K562 (cell line): ENCODE data around the gene P4HTM. TPM values are rescaled to one million over a fixed set of nuclear protein-coding genes. Genes with fewer than 3 reads are reported as not detected.

ENCODE experiments used
- ARNT ChIP-seq, 2 experiments: fragments of 450-650 bp; IDR thresholded peaks; 2 replicates each; pipeline ENCODE4 v1.6.1; 2016; ENCODE audit warnings: mild to moderate bottlenecking in 1 of 2
- MED1 ChIP-seq: sonication (generic); formaldehyde crosslinking; IDR thresholded peaks from 2 replicates; pipeline ENCODE4 v1.8.1; 2023; ENCODE audit warnings: missing genetic modification reagents, borderline replicate concordance
- MIER1 ChIP-seq: fragments of 450-650 bp; IDR thresholded peaks from 2 replicates; pipeline ENCODE4 v1.6.1; 2016; ENCODE audit warnings: antibody characterized with exemption, mild to moderate bottlenecking, low read depth
- polyA plus RNA-seq, 8 experiments: library from polyadenylated mRNA; depleted of rRNA in 4 of 8; stranded (reverse) in 5 of 8; unstranded in 3 of 8; fragments of >200 nt; fragmentation: Nextera tagmentation in 2 of 8; fragmentation: Illumina TruSeq in 1 of 8; extraction: Ambion mirVana in 2 of 8; extraction: Trizol in 1 of 8; gene quantifications; 2 replicates each; pipeline versions ENCODE4 v1.2.1 to v1.2.3, GENCODE V29; 2011 to 2014; ENCODE audit warnings: inconsistent platforms in 1 of 8, missing spikeins in 1 of 8
- total RNA-seq, 7 experiments: library from RNA; depleted of rRNA in 6 of 7; stranded (reverse); fragments of >200 nt in 6 of 7; fragmentation: Illumina TruSeq in 2 of 7; extraction: Trizol in 2 of 7; gene quantifications; 2 replicates each; pipeline versions ENCODE4 v1.2.1 to v1.2.3, GENCODE V29; 2011 to 2021; ENCODE audit warnings: low replicate concordance in 1 of 7
- TF ChIP-seq, protein P1 (sequence below), 2 experiments: fragments of 450-650 bp; formaldehyde crosslinking in 1 of 2; IDR thresholded peaks; 2 replicates each; pipeline versions ENCODE4 v1.4.0 to v1.6.1; 2014 to 2020; ENCODE audit warnings: mild to moderate bottlenecking in 2 of 2, borderline replicate concordance in 1 of 2, low read depth in 1 of 2

P4HTM gene
- total and polyA plus RNA-seq, 9 of the 15 experiments (the other 6 are each of a cell fraction or from before 2014, with no cell fraction given): 0.09 to 0.66 (median 0.25) TPM; not detected in 2

DNA sequence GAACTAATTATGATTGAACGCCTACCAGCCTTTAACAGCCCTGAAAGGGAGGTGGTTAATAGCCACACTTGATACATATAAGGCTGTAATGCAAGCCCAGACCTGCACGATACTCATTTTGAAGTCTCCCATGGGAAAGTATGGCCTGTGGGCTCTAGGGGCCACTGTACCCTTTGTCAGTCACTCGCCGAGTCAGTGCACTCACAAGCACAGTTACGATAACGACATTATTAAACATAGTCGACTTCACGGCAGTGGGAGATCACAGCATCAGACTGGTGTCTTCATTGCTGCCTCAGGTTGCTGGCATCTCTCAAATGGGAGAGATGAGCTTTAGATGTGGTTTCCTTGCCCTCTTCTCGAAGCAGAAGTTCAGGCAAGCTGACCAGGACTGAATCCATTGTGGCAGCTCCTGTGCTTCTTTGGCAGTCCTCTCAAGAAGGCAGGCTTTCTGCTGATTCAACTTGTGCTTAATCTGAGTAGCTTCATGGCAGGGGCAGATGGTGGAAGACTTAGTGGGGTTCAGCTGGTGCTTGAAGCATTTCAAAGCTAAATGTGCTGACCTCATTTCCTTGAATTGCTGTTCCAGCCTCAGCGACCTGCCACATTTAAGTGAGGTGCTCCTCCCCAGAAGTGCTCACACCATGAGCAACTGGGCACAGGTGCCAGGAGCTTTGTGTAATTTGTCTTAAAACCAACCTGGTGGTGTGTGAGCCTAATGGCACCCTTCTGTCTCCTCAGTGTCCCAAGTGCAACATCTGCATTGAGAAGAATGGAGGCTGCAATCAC, 15.8 kb upstream of the P4HTM start (continued):
- TF ChIP-seq, protein P1, sequence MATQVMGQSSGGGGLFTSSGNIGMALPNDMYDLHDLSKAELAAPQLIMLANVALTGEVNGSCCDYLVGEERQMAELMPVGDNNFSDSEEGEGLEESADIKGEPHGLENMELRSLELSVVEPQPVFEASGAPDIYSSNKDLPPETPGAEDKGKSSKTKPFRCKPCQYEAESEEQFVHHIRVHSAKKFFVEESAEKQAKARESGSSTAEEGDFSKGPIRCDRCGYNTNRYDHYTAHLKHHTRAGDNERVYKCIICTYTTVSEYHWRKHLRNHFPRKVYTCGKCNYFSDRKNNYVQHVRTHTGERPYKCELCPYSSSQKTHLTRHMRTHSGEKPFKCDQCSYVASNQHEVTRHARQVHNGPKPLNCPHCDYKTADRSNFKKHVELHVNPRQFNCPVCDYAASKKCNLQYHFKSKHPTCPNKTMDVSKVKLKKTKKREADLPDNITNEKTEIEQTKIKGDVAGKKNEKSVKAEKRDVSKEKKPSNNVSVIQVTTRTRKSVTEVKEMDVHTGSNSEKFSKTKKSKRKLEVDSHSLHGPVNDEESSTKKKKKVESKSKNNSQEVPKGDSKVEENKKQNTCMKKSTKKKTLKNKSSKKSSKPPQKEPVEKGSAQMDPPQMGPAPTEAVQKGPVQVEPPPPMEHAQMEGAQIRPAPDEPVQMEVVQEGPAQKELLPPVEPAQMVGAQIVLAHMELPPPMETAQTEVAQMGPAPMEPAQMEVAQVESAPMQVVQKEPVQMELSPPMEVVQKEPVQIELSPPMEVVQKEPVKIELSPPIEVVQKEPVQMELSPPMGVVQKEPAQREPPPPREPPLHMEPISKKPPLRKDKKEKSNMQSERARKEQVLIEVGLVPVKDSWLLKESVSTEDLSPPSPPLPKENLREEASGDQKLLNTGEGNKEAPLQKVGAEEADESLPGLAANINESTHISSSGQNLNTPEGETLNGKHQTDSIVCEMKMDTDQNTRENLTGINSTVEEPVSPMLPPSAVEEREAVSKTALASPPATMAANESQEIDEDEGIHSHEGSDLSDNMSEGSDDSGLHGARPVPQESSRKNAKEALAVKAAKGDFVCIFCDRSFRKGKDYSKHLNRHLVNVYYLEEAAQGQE (IDR thresholded peaks at IDR 0.05; ENCODE audit: borderline replicate concordance): no peak
- TF ChIP-seq, protein P1 (CRISPR knock-in tag; IDR thresholded peaks at IDR 0.05; ENCODE audit: low read depth): no peak
- TF ChIP-seq MED1 (no peak), ARNT (IDR thresholded peaks at IDR 0.05) (no peak), MIER1 (no peak)
